HepG2 (cell line): ENCODE measurements around the gene RPS27A. TPM values are rescaled to one million over a fixed set of nuclear protein-coding genes. Genes with fewer than 3 reads are reported as not detected.
A peak's percentile ranks its signal among the peaks of the same experiment; 100 is the strongest.

Experiments
- CCDC6 ChIP-seq: sonication (generic); formaldehyde crosslinking; IDR thresholded peaks from 2 replicates; pipeline ENCODE4 v1.8.1; 2022; ENCODE audit warnings: mild to moderate bottlenecking, missing genetic modification reagents, moderate library complexity
- CEBPB ChIP-seq: IDR thresholded peaks from 2 replicates; pipeline ENCODE4 v1.6.1; 2011; ENCODE audit warnings: low read depth, low read length, improper control_type of control experiment, borderline replicate concordance
- ERF ChIP-seq: IDR thresholded peaks from 2 replicates; pipeline ENCODE4 v1.6.1; 2018; ENCODE audit warnings: missing biosample characterization, missing genetic modification reagents
- FIP1L1 ChIP-seq: fragments of 200-400 bp; formaldehyde crosslinking; IDR thresholded peaks from 2 replicates; pipeline ENCODE4 v1.6.1; 2018; ENCODE audit warnings: low read depth, mild to moderate bottlenecking, low read length, moderate library complexity, borderline replicate concordance; ENCODE audit not compliant: insufficient read depth
- HHEX ChIP-seq: IDR thresholded peaks from 2 replicates; pipeline ENCODE4 v1.6.1; 2016; ENCODE audit warnings: control low read depth
- KLF9 ChIP-seq: IDR thresholded peaks from 2 replicates; pipeline ENCODE4 v1.6.1; 2016; ENCODE audit warnings: low read depth
- ONECUT2 ChIP-seq: sonication (generic); formaldehyde crosslinking; IDR thresholded peaks from 2 replicates; pipeline ENCODE4 v1.4.0; 2020; ENCODE audit warnings: missing genetic modification reagents
- POLR2A ChIP-seq, 2 experiments: IDR thresholded peaks; 2 replicates each; pipeline ENCODE4 v1.6.1; 2011; ENCODE audit warnings: low read depth in 2 of 2, low read length in 2 of 2, mild to moderate bottlenecking in 1 of 2, moderate library complexity in 1 of 2; ENCODE audit not compliant: insufficient read depth in 1 of 2
- RCOR2 ChIP-seq: IDR thresholded peaks from 2 replicates; pipeline ENCODE4 v1.6.1; 2016; ENCODE audit warnings: missing biosample characterization, missing genetic modification reagents
- SAP130 ChIP-seq: IDR thresholded peaks from 2 replicates; pipeline ENCODE4 v1.6.1; 2016; ENCODE audit warnings: low read depth
- SMAD1 ChIP-seq: sonication (generic); formaldehyde crosslinking; IDR thresholded peaks from 2 replicates; pipeline ENCODE4 v1.4.0; 2020; ENCODE audit warnings: missing genetic modification reagents, low read depth, mild to moderate bottlenecking, borderline replicate concordance
- SMAD9 ChIP-seq: sonication (generic); formaldehyde crosslinking; IDR thresholded peaks from 2 replicates; pipeline ENCODE4 v1.5.1; 2020; ENCODE audit warnings: mild to moderate bottlenecking, missing genetic modification reagents
- SP1 ChIP-seq, 2 experiments: fragments of 450-650 bp in 1 of 2; sonication (generic) in 1 of 2; formaldehyde crosslinking in 1 of 2; IDR thresholded peaks; 2 replicates each; pipeline versions ENCODE4 v1.4.0 to v1.6.1; 2016 to 2020; ENCODE audit warnings: missing genetic modification reagents in 1 of 2
- U2AF1 ChIP-seq: fragments of 200-400 bp; formaldehyde crosslinking; optimal IDR thresholded peaks from 2 replicates; pipeline ENCODE3; 2017; ENCODE audit warnings: mild to moderate bottlenecking, low read depth, low read length
- YEATS2 ChIP-seq: sonication (generic); formaldehyde crosslinking; IDR thresholded peaks from 2 replicates; pipeline ENCODE4 v1.4.0; 2020; ENCODE audit warnings: missing genetic modification reagents, borderline replicate concordance
- ZFP36L2 ChIP-seq: sonication (generic); formaldehyde crosslinking; IDR thresholded peaks from 2 replicates; pipeline ENCODE4 v1.4.0; 2020; ENCODE audit warnings: missing genetic modification reagents
- ZKSCAN8 ChIP-seq: IDR thresholded peaks from 2 replicates; pipeline ENCODE4 v1.6.1; 2016; ENCODE audit warnings: borderline replicate concordance, missing genetic modification reagents, missing compliant biosample characterization
- ZNF160 ChIP-seq: sonication (generic); formaldehyde crosslinking; IDR thresholded peaks from 2 replicates; pipeline ENCODE4 v1.8.0; 2022; ENCODE audit warnings: mild to moderate bottlenecking, inconsistent platforms, missing genetic modification reagents
- ZNF20 ChIP-seq: sonication (generic); formaldehyde crosslinking; IDR thresholded peaks from 2 replicates; pipeline ENCODE4 v1.4.0; 2020; ENCODE audit warnings: mild to moderate bottlenecking, moderate library complexity, missing genetic modification reagents
- ZNF333 ChIP-seq: sonication (generic); formaldehyde crosslinking; IDR thresholded peaks from 2 replicates; pipeline ENCODE4 v1.4.0; 2020; ENCODE audit warnings: mild to moderate bottlenecking, missing genetic modification reagents, borderline replicate concordance
- ZNF367 ChIP-seq: sonication (generic); formaldehyde crosslinking; IDR thresholded peaks from 2 replicates; pipeline ENCODE4 v1.4.0; 2020; ENCODE audit warnings: missing genetic modification reagents, borderline replicate concordance
- ZNF44 ChIP-seq: sonication (generic); formaldehyde crosslinking; IDR thresholded peaks from 2 replicates; pipeline ENCODE4 v1.5.1; 2020; ENCODE audit warnings: mild to moderate bottlenecking, missing genetic modification reagents
- ZNF563 ChIP-seq: sonication (generic); formaldehyde crosslinking; IDR thresholded peaks from 2 replicates; pipeline ENCODE4 v1.8.0; 2022; ENCODE audit warnings: mild to moderate bottlenecking, moderate library complexity, missing genetic modification reagents
- ZNF652 ChIP-seq: IDR thresholded peaks from 2 replicates; pipeline ENCODE4 v1.6.1; 2016; ENCODE audit warnings: low read depth, borderline replicate concordance
- ZNF816 ChIP-seq: sonication (generic); formaldehyde crosslinking; IDR thresholded peaks from 2 replicates; pipeline ENCODE4 v1.8.0; 2022; ENCODE audit warnings: missing genetic modification reagents, mild to moderate bottlenecking, borderline replicate concordance
- ZNF891 ChIP-seq: sonication (generic); formaldehyde crosslinking; IDR thresholded peaks from 2 replicates; pipeline ENCODE4 v1.5.0; 2020; ENCODE audit warnings: mild to moderate bottlenecking, missing genetic modification reagents
- polyA plus RNA-seq, 8 experiments: library from polyadenylated mRNA; depleted of rRNA in 3 of 8; stranded (reverse) in 7 of 8; unstranded in 1 of 8; fragments of >200 nt; fragmentation: Illumina TruSeq in 4 of 8; extraction: Trizol in 4 of 8; gene quantifications; 2 replicates each; pipeline versions ENCODE4 v1.2.1 to v1.2.3, GENCODE V29; 2011 to 2016; ENCODE audit warnings: low read depth in 4 of 8, missing spikeins in 1 of 8, mixed read lengths in 1 of 8; ENCODE audit not compliant: insufficient read depth in 1 of 8
- total RNA-seq, 5 experiments: library from RNA; depleted of rRNA; stranded (reverse); fragments of >200 nt; fragmentation: Illumina TruSeq; extraction: Trizol; gene quantifications; 2 replicates each; pipeline ENCODE4 v1.2.3, GENCODE V29; 2016; ENCODE audit warnings: low read depth in 1 of 5
- TF ChIP-seq, protein P1 (sequence below): IDR thresholded peaks from 2 replicates; pipeline ENCODE4 v1.6.1; 2018; ENCODE audit warnings: missing genetic modification reagents, mild to moderate bottlenecking, missing compliant biosample characterization
- TF ChIP-seq, protein P2 (sequence below): fragments of 450-650 bp; IDR thresholded peaks from 2 replicates; pipeline ENCODE4 v1.6.1; 2017; ENCODE audit warnings: mild to moderate bottlenecking
- TF ChIP-seq, protein P3 (sequence below): IDR thresholded peaks from 2 replicates; pipeline ENCODE4 v1.6.1; 2016; ENCODE audit warnings: low read depth, borderline replicate concordance

Gene RPS27A
- total and polyA plus RNA-seq, 2 of the 13 experiments (the other 11 are each of a cell fraction or from before 2014, with no cell fraction given), result 2,779 to 3,269 TPM

DNA sequence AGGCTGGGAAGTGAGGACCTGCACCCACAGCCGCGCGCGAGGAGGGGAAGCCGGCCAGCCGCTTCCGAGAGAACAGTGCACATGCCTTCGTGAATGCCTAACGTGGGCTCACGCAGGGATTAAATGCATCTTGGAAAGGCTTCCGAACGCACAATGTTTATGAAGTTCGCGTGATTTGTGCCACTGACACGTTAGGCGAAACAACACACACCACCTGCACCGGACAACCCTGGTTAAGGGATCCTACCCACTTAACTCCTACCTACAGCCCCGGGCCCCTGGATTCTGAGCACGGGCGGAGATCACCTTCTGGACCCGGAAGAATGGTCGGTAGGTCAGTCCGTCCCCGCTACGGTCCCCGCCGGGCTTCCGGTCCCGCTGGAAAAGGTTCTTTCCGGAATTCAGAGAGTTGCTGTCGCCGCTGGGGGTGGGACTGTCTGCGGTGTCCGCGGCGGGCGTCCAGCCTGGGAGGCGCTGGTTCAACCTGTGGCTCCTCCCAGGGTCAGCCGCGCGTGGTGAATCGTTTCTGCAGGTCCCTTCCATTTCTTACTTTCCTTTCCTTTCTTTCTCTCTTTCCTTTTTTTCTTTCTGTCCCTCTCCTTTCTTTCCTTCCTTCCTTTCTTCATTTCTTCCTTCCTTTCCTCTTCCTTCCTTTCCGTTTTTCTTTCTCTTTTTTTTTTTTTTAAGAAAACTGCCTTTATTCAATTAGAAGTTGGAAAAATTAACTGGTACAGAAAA, 36.6 kb downstream of the RPS27A start, which contains the start of gene MTIF2 (continued):
- TF ChIP-seq ZNF44 (CRISPR knock-in tag) (peak; percentile 95), ZFP36L2 (CRISPR knock-in tag) (no peak), ZNF333 (CRISPR knock-in tag) (peak; percentile 82), HHEX (CRISPR knock-in tag) (no peak; the same call in 1 of the 2 replicates), SP1 (IDR thresholded peaks at IDR 0.05) (no peak), SP1 (CRISPR knock-in tag; IDR thresholded peaks at IDR 0.05) (peak; percentile 93), ERF (CRISPR knock-in tag) (peak; percentile 99), U2AF1 (peak; percentile 99), CEBPB (no peak), ZNF367 (CRISPR knock-in tag) (peak; percentile 58; the same call in 1 of the 2 replicates), CCDC6 (CRISPR knock-in tag) (peak; percentile 100), ZNF563 (CRISPR knock-in tag) (peak; percentile 88), FIP1L1 (no peak), SMAD1 (CRISPR knock-in tag) (peak; percentile 99), ZNF160 (CRISPR knock-in tag) (peak; percentile 80; the same call in 1 of the 2 replicates), ZNF816 (CRISPR knock-in tag) (peak; percentile 96), RCOR2 (CRISPR knock-in tag) (no peak; the same call in 1 of the 2 replicates), ZNF20 (CRISPR knock-in tag) (0 out of 2 replicates have a peak, but pooled peaks have one; percentile 64), ZNF652 (peak; percentile 69; the same call in 1 of the 2 replicates), YEATS2 (CRISPR knock-in tag) (peak; percentile 99), ZKSCAN8 (CRISPR knock-in tag) (peak; percentile 91; the same call in 1 of the 2 replicates), KLF9 (CRISPR knock-in tag) (peak; percentile 46; the same call in 1 of the 2 replicates), ONECUT2 (CRISPR knock-in tag) (peak; percentile 59), SMAD9 (CRISPR knock-in tag) (peak; percentile 96), POLR2A (IDR thresholded peaks at IDR 0.05; ENCODE audit: insufficient read depth in 1 of 2, low read depth in 2 of 2, low read length in 2 of 2) (peak; percentile 99), SAP130 (CRISPR knock-in tag) (peak; percentile 99), ZNF891 (peak; percentile 98)
- TF ChIP-seq, protein P1, sequence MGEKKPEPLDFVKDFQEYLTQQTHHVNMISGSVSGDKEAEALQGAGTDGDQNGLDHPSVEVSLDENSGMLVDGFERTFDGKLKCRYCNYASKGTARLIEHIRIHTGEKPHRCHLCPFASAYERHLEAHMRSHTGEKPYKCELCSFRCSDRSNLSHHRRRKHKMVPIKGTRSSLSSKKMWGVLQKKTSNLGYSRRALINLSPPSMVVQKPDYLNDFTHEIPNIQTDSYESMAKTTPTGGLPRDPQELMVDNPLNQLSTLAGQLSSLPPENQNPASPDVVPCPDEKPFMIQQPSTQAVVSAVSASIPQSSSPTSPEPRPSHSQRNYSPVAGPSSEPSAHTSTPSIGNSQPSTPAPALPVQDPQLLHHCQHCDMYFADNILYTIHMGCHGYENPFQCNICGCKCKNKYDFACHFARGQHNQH (CRISPR knock-in tag), result peak; percentile 100
- TF ChIP-seq, protein P2, sequence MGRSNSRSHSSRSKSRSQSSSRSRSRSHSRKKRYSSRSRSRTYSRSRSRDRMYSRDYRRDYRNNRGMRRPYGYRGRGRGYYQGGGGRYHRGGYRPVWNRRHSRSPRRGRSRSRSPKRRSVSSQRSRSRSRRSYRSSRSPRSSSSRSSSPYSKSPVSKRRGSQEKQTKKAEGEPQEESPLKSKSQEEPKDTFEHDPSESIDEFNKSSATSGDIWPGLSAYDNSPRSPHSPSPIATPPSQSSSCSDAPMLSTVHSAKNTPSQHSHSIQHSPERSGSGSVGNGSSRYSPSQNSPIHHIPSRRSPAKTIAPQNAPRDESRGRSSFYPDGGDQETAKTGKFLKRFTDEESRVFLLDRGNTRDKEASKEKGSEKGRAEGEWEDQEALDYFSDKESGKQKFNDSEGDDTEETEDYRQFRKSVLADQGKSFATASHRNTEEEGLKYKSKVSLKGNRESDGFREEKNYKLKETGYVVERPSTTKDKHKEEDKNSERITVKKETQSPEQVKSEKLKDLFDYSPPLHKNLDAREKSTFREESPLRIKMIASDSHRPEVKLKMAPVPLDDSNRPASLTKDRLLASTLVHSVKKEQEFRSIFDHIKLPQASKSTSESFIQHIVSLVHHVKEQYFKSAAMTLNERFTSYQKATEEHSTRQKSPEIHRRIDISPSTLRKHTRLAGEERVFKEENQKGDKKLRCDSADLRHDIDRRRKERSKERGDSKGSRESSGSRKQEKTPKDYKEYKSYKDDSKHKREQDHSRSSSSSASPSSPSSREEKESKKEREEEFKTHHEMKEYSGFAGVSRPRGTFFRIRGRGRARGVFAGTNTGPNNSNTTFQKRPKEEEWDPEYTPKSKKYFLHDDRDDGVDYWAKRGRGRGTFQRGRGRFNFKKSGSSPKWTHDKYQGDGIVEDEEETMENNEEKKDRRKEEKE, result no peak
- TF ChIP-seq, protein P3, sequence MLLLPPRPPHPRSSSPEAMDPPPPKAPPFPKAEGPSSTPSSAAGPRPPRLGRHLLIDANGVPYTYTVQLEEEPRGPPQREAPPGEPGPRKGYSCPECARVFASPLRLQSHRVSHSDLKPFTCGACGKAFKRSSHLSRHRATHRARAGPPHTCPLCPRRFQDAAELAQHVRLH, result peak; percentile 99; the same call in 1 of the 2 replicates
